NCI-H345 (cell line): ENCODE data around the gene BICD2.
"Not testable (repeated sequence)": the region's sequence is repeated elsewhere in the genome, so short reads cannot be mapped to it uniquely, and the experiment has no call there.

Experiments
- DNase-seq: peaks from one replicate; lab custom pipeline; 2025; lab: John Stamatoyannopoulos, UW

Gene BICD2

GRCh38 chr9:92770360-92770995 lies 5.8 kb upstream of the BICD2 start:
- peak; percentile 93 for DNase-seq

GRCh38 chr9:92769990-92770359 lies 5.3 kb upstream of the BICD2 start:
- no peak for DNase-seq

- DNase-seq: no peak
These were observed 4.7 kb upstream of the BICD2 start for GRCh38 chr9:92769286-92769685.

- not testable (repeated sequence) for DNase-seq
These were observed 4.2 kb upstream of the BICD2 start for GRCh38 chr9:92768816-92769215.

- no peak for DNase-seq
These were observed 2.7 kb upstream of the BICD2 start for GRCh38 chr9:92767066-92768054.

- peak; percentile 96 for DNase-seq
These were observed 629 bp upstream of the BICD2 start for GRCh38 chr9:92764988-92765936.

- no peak for DNase-seq
These were observed 782 bp downstream of the BICD2 start for GRCh38 chr9:92763721-92764380.

- no peak for DNase-seq
These were observed 1.6 kb downstream of the BICD2 start for GRCh38 chr9:92762781-92763708.

GRCh38 chr9:92762196-92762595 lies 2.4 kb downstream of the BICD2 start:
- DNase-seq: no peak

- no peak for DNase-seq
These were observed 2.9 kb downstream of the BICD2 start for GRCh38 chr9:92761686-92762085.

GRCh38 chr9:92760494-92760893 lies 4.1 kb downstream of the BICD2 start:
- DNase-seq: no peak

GRCh38 chr9:92760070-92760469 lies 4.6 kb downstream of the BICD2 start:
- no peak for DNase-seq

- DNase-seq: no peak
These were observed 5.2 kb downstream of the BICD2 start for GRCh38 chr9:92759446-92759845.

- DNase-seq: no peak
These were observed 7.8 kb downstream of the BICD2 start for GRCh38 chr9:92756792-92757191.

GRCh38 chr9:92754091-92754745 lies 10.4 kb downstream of the BICD2 start:
- DNase-seq: no peak

- DNase-seq: no peak
These were observed 11.7 kb downstream of the BICD2 start for GRCh38 chr9:92752812-92753404.

- no peak for DNase-seq
These were observed 14.7 kb downstream of the BICD2 start for GRCh38 chr9:92749934-92750315.

- no peak for DNase-seq
These were observed 15.3 kb downstream of the BICD2 start for GRCh38 chr9:92749071-92749933.

GRCh38 chr9:92748233-92748497 lies 16.5 kb downstream of the BICD2 start:
- no peak for DNase-seq
